Stimulated activated CD8-positive, alpha-beta memory T cell treated with anti-CD3 and anti-CD28 coated beads, Interleukin-12 subunit alpha, Interleukin-12 subunit beta, amount 100 ng/mL, for 1 hour (primary cell): Measurements from ENCODE around the gene RPN2.
A peak's percentile ranks its signal among the peaks of the same experiment; 100 is the strongest.
"Not testable (repeated sequence)": the region's sequence is repeated elsewhere in the genome, so short reads cannot be mapped to it uniquely, and the experiment has no call there.

Experiments used
- DNase-seq: peaks from one replicate; pipeline ENCODE4 v3.0.0-alpha.2; 2020; ENCODE audit warnings: low read depth

RPN2 gene

DNA sequence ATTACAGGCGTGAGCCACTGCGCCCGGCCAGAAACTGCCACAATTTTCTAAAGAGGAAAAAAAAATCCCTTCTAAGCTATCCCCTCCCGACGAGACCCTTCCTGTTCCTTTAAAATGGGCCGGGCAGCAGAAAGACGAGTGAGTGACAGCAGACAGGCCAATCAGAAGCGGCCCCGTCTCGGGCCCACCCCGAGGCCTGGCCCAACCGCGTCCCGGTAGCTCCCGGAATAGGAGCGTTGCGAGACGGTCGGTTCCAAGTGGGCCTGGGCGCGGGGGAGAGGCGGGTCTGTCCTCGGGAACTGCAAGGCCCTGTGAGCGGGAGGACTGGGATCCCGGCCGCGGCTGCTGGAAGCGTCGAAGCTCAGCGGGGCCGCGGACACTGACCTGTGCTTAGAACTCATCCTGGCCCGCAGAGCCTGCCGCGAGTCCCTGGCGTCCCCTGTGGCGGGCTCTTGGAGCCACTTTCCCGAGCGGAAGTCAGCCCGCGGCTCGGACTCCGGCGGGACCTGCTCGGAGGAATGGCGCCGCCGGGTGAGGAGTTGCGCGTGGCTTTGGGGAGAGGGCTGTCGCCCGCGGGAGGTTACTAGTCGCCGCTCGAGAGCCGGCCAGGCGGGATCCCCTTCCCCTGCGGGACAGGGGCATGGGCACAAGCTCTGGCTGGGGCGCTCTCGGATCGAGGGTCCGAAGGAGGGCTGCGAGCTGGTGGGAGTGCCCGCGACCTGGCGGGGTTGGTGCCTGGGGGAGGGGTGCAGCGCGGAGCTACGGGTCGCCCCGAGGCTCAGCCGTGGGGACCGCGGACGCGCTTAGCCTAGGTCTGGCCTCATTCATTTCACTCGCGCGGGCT is at the start of gene RPN2, which contains the start of gene MROH8:
Gene RPN2 (plus strand): TSS at position 492 of the 844 bp plus-strand sequence. CDS start 27 bp downstream, at position 519.
Gene MROH8 (minus strand): TSS at position 710 of the 844 bp plus-strand sequence.
- DNase-seq, result peak; percentile 89

DNA sequence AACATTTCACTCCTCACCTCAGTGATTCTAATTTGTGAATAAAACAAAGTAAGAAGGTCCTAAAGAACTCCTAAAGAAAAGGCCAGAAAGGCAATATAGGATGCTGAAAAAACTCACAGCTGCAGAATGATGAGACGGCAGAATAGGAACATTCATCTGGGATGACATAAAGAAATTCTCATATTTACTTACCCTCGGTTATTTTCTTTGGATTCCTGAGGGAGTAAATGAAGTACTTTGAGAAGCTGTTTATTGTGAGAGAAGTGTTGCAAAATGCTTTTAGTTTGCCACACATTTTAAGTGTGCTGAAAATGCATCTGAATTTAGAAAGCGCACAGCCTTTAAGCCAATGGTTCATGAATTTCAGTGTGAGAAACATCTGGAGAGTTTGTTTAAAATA is 47.6 kb upstream of the RPN2 start:
- no peak for DNase-seq

GRCh38 chr20:37133952-37134351 is 45.2 kb upstream of the RPN2 start:
- DNase-seq, result no peak

- DNase-seq, result no peak
Observed at GRCh38 chr20:37137547-37137946, 41.6 kb upstream of the RPN2 start.

DNA sequence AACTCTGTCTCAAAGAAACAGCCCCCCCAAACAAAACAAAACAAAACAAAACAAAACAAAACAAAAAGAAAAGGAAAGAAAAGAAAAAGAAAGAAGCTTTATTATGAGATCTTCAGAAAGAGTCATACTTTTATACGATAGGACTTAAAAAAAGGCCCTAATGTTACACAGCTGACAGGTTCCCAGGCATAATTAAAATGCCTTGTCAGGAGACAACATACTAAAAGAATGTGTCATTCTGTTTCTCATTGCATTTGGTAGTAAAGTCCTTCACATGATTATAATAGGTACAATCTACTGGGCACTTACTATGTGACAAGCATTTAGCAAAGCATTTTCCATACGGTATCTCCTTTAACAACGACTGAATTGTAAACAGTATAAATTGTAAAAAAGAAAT is 36.4 kb upstream of the RPN2 start:
- DNase-seq, result no peak

DNA sequence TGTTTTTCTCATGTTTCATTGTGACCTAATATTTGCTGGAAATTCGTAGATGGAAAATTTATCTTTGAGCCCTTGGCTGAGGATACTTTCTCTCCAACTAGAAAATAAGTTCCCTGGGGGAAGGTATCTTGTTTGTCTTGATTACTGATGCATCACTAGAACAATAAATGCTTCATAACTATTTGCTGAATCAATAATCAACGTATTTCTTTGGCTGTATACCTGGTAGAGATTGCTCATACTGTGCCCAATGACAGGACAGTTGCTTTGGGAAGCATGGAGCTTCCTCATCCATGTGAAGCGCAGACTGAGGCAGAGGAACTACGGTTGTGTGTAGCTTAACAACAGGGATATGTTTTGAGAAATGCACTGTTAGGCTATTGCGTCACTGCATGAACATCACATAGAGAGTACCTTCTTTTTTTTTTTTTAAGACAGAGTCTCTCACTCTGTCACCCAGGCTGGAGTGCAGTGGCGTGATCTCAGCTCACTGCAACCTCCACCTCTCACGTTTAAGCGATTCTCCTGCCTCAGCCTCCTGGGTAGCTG is 34.2 kb upstream of the RPN2 start:
- no peak for DNase-seq

DNA sequence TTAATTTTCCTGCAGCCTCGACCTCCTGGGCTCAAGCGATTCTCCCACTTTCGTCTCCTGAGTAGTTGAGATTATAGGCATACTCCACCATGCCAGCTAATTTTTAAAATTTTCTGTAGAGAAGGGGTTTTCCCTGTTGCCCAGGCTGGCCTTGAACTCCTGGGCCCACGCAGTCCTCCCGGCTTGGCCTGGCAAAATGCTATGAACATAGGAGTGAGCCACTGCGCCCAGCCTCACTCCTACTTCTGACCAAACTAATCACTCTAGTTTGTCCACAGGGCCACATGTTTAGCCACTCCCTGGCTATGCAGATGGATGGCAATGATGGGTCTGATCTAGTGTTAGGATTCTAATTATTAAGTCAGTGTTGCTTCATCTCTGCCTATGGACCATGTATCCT is 31.9 kb upstream of the RPN2 start:
- no peak for DNase-seq

GRCh38 chr20:37150864-37151263 is 28.3 kb upstream of the RPN2 start:
- DNase-seq, result not testable (repeated sequence)

GRCh38 chr20:37151529-37151928 is 27.6 kb upstream of the RPN2 start:
- no peak for DNase-seq

- no peak for DNase-seq
Observed at GRCh38 chr20:37152284-37152683, 26.8 kb upstream of the RPN2 start.

DNA sequence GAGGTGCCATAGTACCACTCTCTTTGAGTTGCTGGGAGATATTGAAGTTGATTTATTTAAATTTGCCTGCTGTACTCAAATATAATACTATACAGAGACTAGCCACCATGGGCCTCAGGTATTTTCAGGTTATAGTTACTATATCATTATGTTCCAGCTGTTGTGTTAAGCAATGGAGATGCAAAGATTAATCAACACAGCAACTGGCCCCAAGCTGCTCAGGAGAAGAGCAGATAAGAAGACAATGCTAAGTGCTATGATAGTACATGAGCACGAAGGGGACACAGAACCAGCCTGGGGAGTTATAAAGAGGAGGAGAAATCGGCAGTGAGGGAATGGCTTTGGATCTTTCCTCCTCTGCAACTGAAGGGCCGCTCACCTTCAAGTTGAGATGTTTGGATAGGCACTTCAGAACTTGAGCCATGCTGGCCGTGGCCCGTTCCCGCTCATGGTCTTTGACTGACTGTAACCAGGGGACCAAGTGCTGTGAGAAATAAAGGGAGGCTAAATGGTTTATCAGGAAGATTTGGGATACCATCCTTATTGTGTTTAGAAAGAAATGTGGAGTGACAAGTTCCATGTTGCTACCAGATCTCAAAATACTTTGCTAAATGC is 24.3 kb upstream of the RPN2 start:
- no peak for DNase-seq

DNA sequence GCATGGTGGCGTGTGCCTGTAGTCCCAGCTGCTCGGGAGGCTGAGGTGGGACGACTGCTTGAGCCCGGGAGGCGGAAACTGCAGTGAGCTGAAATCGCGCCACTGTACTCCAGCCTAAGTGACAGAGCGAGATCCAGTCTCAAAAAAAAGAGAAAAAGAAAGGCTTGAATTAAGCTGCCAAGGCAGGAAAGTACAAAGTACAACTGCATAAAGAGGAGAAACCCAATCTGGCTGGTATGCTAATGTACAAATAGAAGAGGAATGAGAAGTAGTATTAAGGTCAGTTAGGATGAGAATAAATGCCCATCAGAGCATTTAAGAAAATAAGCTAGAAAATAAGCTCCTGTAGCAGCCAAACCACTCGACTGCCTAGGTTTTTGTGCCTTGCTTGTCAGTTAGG is 23.1 kb upstream of the RPN2 start:
- no peak for DNase-seq

GRCh38 chr20:37158248-37158647 is 20.9 kb upstream of the RPN2 start:
- DNase-seq, result no peak

DNA sequence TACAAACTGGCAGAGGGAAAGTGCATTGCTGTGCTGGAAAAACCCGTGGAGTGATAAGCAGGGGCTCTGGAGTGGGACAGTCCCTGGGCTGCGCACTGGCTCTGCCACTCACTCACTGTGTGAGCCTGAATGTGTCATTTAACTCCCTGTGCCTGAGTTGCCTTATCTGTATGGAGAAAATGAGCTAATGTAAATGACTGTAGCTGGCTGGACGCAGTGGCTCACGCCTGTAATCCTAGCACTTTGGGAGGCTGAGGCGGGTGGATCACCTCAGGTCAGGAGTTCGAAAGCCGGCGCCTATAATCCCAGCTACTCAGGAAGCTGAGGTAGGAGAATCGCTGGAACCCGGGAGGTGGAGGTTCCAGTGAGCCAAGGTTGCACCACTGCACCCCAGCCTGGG is 18.4 kb upstream of the RPN2 start:
- no peak for DNase-seq

- no peak for DNase-seq
Observed at GRCh38 chr20:37161830-37162549, 17.1 kb upstream of the RPN2 start.

DNA sequence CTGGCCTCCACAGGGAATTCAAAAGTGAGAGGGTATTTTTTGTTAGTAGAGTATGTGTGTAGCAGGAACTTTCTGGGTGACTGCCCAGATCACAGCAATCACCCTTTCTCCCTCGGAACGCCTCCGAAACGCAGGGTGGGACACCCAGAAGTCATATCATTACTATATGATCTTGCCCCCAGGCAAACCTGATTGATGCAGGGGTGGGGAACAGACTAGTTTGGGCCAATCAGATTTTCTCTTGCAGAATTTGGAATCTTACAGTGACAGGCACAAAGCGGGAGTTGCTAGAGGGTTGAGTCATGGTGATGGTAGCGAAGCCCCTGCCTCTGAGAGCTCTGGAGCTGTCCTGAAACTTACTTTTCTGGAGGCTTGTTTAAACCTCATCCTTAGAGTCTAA is 16.5 kb upstream of the RPN2 start:
- no peak for DNase-seq

DNA sequence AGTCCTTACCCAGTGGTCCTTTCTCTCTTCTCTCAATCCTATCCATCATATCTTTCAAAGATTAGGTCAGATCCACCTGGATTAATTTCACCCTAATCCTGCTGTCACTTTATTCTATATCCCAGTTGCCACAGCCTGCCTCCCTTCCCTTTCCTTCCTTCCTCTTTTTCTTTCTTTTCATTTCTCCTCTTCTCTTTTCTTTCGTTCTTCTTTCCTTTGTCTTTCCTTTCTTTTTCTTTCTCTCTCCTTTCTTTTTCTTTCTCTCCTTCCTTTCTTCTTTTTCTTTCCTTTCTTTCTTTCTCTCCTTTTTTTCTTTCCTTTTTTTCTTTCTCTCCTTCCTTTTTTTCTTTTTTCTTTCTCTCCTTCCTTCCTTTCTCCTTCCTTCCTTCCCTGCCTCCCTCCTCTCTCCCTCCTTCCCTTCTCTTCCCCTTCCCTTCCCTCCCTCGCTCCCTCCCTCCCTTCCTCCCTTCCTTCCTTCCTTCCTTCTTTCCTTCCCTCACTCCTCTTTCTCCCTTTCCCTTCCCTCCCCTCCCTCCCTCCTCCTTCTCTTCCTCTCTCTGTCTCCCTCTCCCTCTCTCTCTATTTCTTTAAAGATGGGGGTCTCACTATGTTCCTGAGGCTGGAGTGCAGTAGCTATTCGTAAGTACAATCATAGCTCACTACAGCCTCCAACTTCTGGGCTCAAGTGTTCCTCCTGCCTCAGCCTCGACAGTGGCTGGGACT is 15.1 kb upstream of the RPN2 start:
- no peak for DNase-seq

DNA sequence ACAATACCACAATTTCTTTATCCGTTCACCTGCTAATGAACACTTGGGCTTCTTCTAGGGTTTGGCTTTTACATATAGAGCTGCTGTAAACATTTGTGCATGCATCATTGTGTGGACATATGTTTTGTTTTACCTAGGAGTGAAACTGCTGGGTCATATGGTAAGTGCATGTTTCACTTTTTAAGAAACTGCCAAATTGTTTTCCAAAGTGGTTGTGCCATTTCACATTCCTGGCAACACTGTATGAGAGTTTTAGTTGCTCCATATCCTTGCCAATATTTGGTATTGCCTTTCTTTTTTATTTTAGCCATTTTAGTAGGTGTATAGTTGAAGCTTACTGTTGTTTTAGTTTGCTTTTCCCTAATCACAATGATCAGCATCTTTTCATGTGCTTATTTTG is 14.1 kb upstream of the RPN2 start:
- no peak for DNase-seq

- no peak for DNase-seq
Observed at GRCh38 chr20:37166867-37167266, 12.3 kb upstream of the RPN2 start.

DNA sequence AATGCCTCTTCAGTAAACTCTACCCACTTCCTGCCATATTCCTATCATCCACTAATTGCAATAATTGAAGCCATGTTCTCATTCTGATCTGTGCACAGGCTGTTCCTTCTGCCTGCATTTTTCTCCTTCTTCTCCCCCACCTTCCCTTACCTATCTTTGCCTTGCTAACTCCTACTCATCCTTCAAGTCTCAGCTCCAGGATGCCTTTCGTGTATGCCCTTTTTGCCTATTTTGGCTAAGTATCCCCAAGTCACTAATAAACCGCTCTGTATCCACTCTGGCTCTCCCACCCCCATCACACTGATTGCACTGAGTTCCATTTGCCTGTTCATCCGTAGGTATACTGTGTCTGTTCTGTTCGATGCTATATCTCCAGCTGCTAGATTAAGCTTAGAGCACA is 6.3 kb upstream of the RPN2 start:
- no peak for DNase-seq

DNA sequence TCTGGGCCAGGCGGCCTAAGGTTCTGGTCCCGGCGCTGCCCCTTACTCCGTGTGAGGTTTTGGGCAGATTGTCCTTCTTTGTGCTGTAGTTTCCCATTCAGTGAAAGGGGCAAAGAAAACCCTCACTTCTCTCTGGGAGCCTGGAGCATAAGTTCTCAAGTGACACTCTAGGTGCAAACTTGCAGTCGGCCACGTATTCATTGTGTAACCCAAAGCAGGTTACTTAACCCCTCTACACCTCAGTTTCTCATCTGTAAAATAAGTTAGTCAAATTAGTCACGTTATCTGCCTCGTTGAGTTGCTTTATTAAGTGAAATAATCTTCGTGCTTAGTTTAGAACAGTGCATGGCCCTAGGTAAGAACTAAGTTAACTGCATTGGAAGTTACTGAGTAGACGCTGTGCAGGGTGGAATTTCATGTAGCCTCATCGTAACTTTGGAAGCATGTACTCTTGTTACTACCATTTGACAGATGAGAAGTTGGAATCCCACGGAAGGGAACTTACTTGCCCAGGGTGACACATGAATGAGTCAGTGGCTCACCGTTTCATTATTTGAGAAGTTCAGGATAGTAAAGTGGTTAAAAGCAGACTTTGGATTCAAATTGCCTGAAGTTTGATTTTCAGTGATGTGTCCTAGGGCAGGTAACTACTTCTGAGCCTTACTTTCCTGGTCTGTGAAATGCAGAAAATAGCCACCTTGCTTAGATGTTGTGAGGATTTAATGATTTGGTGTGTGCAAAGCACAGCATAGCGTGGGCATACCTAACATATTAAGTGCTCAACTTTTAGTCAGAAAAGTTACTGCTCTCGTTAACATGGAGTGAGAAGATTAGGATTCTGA is 774 bp downstream of the RPN2 start:
- no peak for DNase-seq
